Stimulated activated CD8-positive, alpha-beta memory T cell treated with anti-CD3 and anti-CD28 coated beads, Interleukin-2, amount 100 ng/mL, for 1 hour (primary cell): ENCODE measurements around the gene SCAANT1.

Experiments used
- DNase-seq, 2 donors: peaks; one replicate each; pipeline ENCODE4 v3.0.0-alpha.2; 2020; ENCODE audit warnings: low read depth in 2 of 2

The SCAANT1 gene

DNA sequence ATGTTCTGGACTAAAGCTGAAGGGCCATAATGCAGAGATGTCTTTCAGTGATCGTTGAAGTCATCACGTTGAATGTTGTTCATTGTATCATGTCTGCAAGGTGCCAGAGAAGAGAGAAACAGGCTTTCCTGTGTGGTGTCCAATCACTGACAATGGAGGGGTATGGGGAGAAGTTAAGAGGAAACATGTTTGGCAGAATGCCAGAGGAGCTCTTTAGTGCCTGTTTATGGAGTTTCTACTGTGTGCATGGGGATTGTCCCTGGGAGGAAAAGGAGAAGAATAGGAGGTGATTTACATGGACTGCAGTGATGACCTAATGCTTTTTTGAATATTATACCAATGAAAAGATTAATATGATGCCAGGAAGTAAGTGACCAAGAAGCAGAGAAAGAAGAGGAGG is 11.7 kb downstream of the SCAANT1 start:
- no peak for DNase-seq

DNA sequence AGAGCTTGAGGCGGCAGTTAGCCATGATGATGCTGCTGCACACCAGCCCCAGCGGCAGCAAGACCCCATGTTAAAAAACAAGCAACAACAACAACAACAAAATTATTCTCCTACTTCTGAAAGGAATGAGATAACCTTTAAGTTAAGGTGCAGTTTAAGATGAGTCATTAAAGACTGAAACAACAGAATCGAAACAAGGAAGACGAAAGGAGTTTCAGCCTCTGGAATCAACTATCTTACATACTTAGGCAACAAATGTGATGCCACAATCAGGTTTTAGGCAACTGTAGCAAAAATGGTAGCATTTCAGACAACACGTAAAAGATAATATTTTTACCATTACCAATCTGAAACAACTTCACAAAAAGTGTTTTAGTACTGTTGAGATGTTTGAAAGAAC is 12.2 kb downstream of the SCAANT1 start:
- no peak for DNase-seq

- DNase-seq = no peak
These were observed 15.7 kb downstream of the SCAANT1 start for GRCh38 chr3:63896332-63897030.

- no peak for DNase-seq
These were observed 16.6 kb downstream of the SCAANT1 start for GRCh38 chr3:63895422-63896189.

DNA sequence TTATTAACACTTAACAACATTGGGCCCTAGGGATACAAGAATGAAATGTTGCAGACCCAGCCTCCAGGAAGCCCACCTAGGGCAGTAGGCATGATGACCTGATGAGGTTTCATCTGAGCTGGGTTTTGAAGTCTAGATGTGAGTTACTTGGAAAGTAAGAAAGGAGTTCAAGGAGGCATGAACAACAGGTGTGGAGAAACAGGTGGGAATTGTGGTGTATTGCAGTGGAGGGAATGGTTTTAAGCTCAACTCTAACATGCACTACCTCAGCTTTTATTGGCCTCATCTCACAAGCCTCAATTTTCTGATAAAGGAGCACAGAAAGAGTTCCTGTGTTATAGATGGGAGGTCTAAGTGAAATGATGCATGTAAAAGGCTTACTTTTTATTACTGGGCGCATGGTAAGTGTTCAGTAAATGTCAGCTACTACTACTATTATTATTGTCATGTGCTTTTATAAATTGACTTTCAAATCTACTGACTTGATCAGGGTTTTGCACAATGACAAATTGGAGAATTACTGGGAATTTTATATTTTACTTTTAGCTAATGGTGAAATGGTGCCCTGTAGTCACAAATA is 19.3 kb downstream of the SCAANT1 start:
- DNase-seq = no peak

- DNase-seq = no peak
These were observed 20.7 kb downstream of the SCAANT1 start for GRCh38 chr3:63891518-63891917.

GRCh38 chr3:63886858-63887257 is 25.3 kb downstream of the SCAANT1 start:
- no peak for DNase-seq

GRCh38 chr3:63880653-63881052 is 31.5 kb downstream of the SCAANT1 start:
- no peak for DNase-seq

GRCh38 chr3:63878394-63879060 is 33.7 kb downstream of the SCAANT1 start:
- DNase-seq = no peak

DNA sequence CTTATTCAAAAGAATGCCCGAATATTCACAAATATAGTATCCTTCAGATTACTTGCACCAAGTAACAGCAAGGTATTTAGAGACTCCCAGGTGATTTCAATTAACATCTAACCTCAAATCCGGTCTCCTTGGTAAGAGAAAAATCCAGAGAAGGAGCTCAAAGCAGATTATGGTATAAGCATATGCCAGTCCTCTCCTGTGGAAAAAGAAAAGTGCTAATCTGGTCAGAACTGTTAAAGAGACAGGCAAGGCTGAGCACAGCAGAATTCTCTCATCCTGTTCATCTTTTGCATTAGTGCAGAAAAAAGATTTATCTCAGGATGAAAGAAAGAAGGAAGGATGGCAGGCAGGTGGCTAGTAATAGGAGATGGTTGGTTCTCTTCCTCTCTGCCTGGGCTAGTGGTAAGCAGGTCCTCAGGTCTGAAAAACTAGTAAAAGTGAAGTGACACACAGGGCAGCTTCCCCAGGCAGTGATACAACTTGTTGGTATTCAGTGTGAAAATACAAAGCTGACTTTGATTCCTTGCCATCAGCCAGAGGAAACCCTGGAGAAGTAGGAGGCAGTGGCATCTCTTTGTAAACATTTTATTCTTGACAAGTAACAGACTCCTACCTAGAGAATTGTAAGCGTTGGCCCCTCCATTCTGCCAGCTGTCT is 34.3 kb downstream of the SCAANT1 start:
- DNase-seq = no peak

DNA sequence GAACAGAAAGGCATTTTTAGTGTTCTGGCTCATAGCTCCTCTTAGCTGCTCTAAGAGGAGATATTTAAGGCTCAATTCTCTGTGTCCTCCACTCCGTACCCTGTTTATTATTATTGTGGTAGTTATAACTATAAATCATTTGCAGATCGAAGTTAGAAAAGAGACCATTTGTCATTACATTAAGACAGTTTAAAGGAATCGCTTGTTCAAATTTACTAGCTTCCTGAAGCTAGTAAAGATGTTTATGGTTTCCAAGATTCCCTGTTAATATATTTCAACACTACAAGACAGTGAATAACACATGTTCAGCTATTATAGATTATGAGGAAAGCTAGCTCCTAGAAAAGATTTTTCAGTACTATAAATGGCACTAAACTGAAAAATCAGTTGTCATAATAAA is 35.9 kb downstream of the SCAANT1 start:
- no peak for DNase-seq

GRCh38 chr3:63875510-63875909 is 36.7 kb downstream of the SCAANT1 start:
- DNase-seq = no peak

DNA sequence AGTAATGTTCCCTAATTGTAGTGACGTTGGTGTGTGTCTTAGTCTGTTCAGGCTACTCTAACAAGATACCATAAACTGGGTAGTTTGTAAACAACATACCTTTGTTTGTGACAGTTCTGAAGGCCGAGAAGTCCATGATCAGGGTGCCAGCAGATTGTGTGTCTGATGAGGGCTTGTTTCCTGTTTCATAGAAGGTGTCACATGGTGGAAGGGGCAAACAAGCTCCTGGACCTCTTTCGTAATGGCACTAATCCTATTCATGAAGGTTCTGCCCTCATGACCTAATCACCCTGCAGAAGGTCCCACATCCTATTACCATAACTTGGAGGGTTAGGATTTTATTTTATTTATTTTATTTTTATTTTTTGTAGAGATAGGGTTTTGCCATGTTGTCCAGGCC is 37.4 kb downstream of the SCAANT1 start:
- DNase-seq = no peak

- no peak for DNase-seq
These were observed 39.9 kb downstream of the SCAANT1 start for GRCh38 chr3:63872135-63872924.

GRCh38 chr3:63870615-63871005 is 41.6 kb downstream of the SCAANT1 start:
- no peak for DNase-seq

- no peak for DNase-seq
These were observed 42.1 kb downstream of the SCAANT1 start for GRCh38 chr3:63869940-63870614.

DNA sequence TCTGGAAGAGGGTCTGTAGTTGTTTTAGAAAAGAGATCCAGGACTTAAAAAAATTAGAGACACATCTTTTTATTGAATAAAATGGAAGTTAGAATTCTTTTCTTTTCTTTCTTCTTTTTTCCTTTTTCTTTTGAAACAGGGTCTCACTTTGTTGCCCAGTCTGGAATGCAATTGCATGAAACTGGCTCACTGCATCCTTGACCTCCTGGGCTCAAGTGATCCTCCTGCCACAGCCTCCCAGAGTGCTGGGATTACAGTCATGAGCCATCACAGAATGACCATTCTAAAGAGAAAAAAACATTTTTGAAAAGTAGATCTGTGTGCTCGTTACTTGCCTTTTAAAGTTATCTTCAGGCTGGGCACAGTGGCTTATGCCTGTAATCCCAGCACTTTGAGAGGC is 45.0 kb downstream of the SCAANT1 start:
- DNase-seq = no peak

DNA sequence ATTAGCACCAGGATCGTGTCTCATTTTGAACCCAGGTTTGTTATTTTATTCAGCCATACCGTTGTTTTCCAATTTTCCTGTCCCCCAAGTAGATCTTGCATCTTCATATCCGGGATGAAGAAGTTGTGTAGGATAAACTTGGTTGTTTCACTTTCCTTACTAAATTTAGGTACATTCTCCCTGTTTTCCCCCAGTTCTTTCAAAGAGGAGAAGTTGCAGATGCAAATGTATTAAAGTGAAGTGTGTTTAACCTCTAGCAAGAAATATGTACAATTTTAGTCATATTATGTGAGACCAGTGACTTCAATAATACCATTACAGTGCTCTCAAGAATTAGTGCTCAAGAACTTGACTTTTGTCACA is 47.2 kb downstream of the SCAANT1 start:
- no peak for DNase-seq

GRCh38 chr3:63864008-63864964 is 47.9 kb downstream of the SCAANT1 start:
- no peak for DNase-seq
